GM19025 (cell line): ENCODE measurements around the gene RPL13A.
A peak's percentile ranks its signal among the peaks of the same experiment; 100 is the strongest.
"Not testable (repeated sequence)": the region's sequence is repeated elsewhere in the genome, so short reads cannot be mapped to it uniquely, and the experiment has no call there.

Experiments used
- ATAC-seq: cut with Tn5 transposase; IDR thresholded peaks from one replicate; pipeline ENCODE4 v1.9.1; 2021; ENCODE audit warnings: mild to moderate bottlenecking, low read depth, moderate library complexity; ENCODE audit not compliant: unreplicated experiment

The RPL13A gene

GRCh38 chr19:49455773-49456172, 31.6 kb upstream of the RPL13A start:
- ATAC-seq, result no peak

- ATAC-seq, result no peak
Observed at GRCh38 chr19:49456326-49456725, 31.1 kb upstream of the RPL13A start.

GRCh38 chr19:49458567-49458903, 28.9 kb upstream of the RPL13A start:
- ATAC-seq, result no peak

- ATAC-seq, result no peak
Observed at GRCh38 chr19:49459388-49459787, 28.0 kb upstream of the RPL13A start.

GRCh38 chr19:49461130-49461529, 26.3 kb upstream of the RPL13A start:
- not testable (repeated sequence) for ATAC-seq

- ATAC-seq, result no peak
Observed at GRCh38 chr19:49461656-49462055, 25.8 kb upstream of the RPL13A start.

GRCh38 chr19:49462492-49462891, 24.9 kb upstream of the RPL13A start:
- no peak for ATAC-seq

- no peak for ATAC-seq
Observed at GRCh38 chr19:49463960-49464740, 23.3 kb upstream of the RPL13A start.

GRCh38 chr19:49465371-49465770, 22.0 kb upstream of the RPL13A start:
- ATAC-seq, result no peak

- ATAC-seq, result no peak
Observed at GRCh38 chr19:49468199-49468598, 19.2 kb upstream of the RPL13A start.

- ATAC-seq, result no peak
Observed at GRCh38 chr19:49468746-49469447, 18.5 kb upstream of the RPL13A start.

GRCh38 chr19:49469828-49470614, 17.4 kb upstream of the RPL13A start:
- ATAC-seq, result peak; percentile 51

GRCh38 chr19:49470615-49470978, 16.8 kb upstream of the RPL13A start:
- no peak for ATAC-seq

- ATAC-seq, result no peak
Observed at GRCh38 chr19:49472936-49473335, 14.5 kb upstream of the RPL13A start.

GRCh38 chr19:49473501-49473867, 13.9 kb upstream of the RPL13A start:
- not testable (repeated sequence) for ATAC-seq

GRCh38 chr19:49473868-49474541, 13.4 kb upstream of the RPL13A start, which contains the start of gene FLT3LG:
Gene FLT3LG (plus strand): TSS chr19:49474215. CDS start chr19:49474640, 425 bp downstream.
- peak; percentile 51 for ATAC-seq

GRCh38 chr19:49474542-49474924, 12.9 kb upstream of the RPL13A start:
- no peak for ATAC-seq

GRCh38 chr19:49475191-49475917, 12.1 kb upstream of the RPL13A start:
- no peak for ATAC-seq

GRCh38 chr19:49475995-49476880, 11.2 kb upstream of the RPL13A start:
- ATAC-seq, result no peak
